GM21528 (cell line): Measurements from ENCODE around the gene BMAL1.

Experiments used
- ATAC-seq: cut with Tn5 transposase; IDR thresholded peaks from one replicate; pipeline ENCODE4 v1.9.1; 2021; ENCODE audit warnings: mild to moderate bottlenecking, moderate library complexity; ENCODE audit not compliant: unreplicated experiment, low FRiP score

The BMAL1 gene

DNA sequence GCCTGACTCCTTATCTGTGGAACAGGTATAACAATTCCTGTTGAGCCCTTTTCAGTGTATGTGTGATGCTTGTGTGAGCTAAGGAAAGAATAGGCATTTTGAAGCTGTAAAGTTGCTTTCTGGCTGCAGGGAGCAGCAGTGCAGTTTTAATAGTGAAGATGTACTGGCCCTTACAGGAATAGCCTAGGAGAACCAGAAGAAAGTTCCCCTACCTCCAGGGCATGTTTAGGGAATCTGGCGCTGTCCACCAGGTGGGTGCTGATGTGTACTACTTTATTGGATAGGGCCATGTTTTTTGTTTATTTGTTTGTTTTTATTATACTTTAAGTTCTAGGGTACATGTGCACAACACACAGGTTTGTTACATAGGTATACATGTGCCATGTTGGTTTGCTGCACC lies 11.5 kb downstream of the BMAL1 start:
- ATAC-seq, result no peak

DNA sequence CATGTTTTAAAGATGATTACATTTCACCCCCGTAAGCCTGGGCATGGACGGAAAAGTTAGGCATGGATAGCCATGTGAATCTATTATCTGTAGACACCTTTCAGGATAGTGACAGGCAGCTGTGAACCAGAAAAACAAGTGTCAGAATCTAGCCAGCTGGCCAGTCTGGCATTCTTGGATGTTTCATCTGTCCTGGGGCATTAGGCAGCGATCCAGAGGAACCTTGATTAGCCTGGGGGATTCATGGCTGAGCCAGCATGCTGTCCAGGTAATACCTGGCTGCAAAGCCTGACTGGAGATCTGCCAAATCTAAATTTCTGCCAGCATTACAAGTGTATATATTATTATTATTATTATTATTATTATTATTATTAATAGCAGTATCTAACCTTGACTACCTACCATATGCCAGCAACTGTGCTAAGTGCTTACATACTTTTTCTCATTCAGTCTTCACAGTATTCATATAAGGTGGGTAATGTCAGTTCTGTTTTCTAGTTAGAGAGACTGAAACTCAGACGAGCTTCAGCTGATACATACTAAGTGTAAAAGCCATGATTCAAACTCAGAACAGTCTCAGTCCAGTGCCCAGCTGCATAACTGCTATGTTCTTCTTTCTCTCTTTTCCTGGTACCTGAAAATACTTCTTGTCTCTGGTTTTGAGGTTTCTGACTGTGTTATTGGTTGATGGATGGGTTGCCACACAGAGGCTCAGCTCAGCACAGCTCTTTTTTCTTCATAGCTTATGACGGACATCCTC lies 12.8 kb downstream of the BMAL1 start:
- no peak for ATAC-seq

DNA sequence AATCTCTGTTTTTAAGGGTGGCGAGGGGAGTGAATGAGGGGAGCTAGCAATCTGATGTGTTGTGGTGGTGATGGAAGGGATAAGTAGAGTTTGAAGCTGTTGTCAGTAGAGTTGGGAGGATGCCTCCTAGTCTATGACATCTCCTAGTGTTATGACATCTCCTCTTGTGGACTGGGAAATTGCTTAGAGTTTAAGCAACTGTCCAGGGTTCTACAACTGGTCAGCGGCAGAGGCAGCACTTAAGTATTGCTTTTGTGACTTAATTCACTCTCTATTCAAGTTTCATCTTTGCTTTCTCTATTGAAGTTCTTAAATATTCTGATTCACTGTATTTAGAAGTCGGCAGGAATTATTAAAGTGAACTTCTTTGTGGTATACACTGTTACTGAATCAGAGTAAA lies 13.8 kb downstream of the BMAL1 start:
- no peak for ATAC-seq

DNA sequence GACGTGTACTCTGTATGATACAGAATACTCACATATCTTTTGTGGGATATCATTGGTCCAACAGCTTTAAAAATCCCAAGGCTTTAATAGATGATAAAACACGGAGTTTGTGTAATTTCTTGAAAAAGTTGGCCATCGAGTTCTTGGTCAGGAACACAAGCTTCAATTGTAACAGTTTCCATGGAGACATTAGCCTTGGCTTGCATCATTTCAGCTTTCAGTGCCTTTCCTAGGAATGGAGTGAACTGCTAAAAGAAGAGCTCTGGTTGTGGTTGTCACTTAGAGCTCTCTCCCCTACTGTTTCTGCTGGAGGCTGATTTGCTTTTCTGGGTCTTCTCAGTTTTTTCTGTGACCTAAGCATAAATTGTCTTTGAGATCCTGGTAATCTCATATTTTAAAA lies 14.2 kb downstream of the BMAL1 start:
- no peak for ATAC-seq

DNA sequence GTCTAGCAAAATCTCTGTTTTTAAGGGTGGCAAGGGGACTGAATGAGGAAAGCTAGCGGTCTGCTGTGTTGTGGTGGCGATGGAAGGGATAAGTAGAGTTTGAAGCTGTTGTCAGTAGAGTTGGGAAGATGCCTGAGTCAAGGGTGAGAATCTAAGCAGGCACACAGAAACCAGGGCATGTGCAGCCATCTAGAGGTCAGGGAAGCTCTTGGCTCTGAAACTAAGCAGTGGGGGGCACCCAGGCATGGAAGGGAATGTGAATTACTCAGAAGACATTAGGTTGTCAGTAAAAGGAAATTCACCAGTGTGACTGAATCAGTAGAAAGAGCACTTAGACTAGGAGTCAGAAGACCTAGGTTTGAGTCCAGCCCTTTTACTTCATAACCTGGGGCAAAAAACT lies 15.4 kb downstream of the BMAL1 start:
- no peak for ATAC-seq

DNA sequence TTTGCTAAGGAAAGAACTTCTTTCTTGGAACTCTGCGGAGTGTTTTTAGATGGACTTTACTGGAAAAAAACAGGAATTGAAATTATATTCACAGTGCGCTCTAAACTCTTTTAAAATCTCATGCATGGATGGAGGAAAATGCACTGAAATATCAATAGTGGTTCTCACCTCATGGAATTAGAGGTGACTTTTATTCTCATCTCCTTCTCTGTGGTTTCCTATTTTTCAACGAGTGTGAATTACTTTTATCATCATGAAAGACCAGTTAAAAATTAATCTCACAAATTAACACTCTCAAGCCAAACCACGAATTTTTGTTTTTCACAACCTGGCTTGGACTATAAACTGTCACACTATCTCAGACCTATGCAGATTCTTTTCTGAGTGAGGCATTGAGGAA lies 16.6 kb downstream of the BMAL1 start:
- ATAC-seq, result no peak

DNA sequence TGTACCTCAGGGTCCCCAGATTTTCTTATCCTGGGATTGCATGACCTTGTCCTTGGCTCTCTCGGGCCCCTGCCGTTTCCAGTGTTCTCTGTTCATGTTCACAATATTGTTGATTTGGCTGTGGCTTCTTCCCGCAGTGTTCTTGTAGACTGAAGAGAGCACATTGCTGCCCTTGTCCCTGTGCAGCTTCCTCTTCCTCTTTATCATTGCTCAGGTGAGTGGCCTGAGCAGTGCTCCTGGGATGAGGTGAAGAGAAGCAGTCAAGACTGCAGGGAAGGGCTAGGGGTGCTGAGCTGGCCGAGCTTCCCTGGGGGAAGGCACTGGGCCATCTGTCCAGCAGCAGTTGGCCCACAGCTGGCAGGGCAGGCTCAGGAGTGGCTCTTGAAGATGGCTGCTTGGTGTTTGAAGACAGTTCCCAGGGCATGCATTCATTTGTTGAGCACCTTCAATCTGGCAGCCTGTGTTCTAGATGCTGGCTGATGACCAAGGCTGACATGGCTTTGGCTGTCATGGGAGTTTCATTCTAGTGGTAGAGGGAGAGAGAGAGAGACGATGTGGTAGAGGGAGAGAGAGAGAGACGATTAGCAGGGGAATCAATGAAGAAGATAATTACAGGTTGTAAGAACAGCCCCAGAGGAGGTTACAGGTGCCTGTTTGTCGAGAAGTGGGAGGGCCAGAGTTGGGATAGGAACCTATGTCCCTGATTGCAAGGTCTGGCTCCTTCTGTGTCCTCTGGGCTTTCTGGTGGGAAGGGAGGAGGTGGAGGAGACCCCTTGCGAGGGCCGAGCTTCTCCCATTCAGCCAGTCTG lies 17.4 kb downstream of the BMAL1 start:
- ATAC-seq, result no peak

DNA sequence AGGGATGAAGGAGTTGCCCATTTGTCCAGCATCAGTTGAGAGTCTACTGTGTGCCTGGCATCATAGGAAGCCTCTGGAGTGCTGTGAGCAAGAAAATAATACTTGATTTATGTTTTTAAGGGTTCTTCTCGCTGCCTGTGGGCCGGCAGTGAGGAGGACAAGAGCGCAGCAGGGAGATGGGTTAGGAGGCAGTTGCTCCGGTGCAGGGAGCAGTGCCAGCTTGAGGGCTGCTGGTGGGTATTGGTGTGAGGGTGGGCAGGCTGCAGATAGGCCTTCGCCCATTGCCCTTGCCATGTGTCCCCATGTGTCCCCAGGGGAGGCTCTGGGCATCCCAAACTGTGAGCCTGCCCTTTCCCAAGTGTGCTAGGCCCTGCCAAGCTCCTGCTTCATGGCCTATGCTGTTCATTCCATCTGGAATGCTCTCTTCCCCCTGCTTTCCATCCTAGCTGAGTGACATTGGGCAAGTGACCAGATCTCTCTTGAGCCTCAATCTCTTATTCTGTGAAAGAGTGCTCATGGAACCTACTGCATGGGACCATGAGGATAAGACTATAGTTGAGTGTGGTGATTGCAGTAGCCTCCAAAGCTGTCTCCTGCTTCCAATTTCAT lies 19.8 kb downstream of the BMAL1 start:
- ATAC-seq, result no peak

DNA sequence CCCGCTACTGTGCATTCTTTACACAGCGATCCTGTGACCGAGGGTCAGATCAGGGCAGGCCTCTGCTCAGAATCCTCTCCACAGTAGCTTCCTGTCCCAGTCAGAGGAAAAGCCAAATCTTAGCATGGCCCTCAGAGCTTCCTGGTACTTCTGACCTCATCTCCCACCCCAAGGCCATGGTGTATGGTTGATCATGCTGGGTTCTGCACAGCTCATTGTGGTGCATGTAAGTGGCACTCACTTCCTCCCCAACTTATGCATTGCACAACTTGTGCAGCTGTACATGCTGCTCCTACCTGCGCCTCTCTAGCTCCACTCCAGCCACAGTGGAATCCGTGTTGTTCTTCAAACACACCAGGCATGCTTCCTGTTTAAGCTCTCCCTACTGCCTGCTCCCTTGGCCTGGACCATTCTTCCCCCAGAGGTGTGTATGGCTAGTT lies 20.3 kb downstream of the BMAL1 start:
- ATAC-seq, result no peak

DNA sequence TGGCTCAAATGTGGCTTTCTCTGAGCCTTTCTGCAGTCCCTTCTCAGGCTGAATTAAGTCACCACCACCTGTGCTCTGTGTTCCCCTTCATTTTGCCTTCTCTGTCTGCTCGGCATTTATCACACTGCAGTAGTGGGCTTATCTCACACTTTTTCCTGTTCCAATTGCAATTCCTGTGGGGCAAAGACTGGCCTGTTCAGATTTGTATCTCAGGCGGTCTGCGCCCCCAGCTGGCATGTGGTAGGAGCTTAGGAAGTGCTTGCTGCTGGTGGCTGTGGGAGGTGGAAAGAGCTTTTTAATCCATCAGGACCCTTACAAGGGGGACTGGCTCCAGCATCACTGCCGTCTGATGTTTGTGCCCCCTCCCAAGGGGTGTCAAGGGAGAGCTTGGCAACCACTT lies 21.2 kb downstream of the BMAL1 start:
- ATAC-seq, result no peak

DNA sequence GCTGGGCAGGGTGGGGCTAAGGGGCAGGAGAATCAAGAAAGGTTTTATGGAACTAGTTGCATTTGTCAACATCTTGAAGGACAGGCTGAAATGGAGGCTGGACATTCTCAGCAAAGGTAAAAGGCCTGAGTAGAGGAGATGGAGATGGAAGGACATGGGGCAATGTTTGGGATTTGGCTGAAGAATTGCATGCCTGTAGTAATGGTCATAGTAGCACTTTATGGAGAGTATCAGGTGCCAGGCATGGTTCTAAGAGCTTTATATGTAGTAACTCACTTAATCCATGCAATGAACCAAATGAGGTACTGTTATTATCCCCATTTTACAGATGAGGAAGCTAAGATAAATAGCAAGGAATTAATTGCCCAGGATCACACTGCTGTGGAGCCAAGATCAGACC lies 23.9 kb downstream of the BMAL1 start:
- ATAC-seq, result no peak

DNA sequence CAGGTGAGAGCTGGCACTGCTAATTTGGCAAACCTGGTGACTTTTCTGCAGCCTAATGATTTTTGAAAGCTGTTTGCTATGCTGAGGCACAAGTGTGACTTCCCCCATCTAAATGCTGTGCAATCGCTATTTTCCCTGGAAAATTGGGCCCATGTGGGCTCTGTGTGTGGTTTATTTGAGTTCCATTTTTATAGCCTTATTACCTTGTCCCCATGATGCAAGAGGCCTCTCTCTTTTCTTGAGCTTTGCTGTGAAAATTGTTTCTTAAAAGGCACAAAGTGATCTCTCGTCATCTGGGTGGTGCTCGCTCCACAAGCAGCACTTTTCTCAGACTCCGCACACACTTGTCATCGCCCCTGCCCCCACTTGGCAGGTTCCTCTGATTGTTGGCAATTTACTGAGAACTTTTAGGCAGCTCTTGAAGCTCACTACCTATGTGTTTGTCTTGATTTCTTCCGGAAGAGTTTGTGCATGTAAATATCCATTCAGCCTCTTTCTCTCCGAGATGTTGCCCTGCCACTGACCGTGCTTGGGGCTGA lies 24.9 kb downstream of the BMAL1 start:
- no peak for ATAC-seq

DNA sequence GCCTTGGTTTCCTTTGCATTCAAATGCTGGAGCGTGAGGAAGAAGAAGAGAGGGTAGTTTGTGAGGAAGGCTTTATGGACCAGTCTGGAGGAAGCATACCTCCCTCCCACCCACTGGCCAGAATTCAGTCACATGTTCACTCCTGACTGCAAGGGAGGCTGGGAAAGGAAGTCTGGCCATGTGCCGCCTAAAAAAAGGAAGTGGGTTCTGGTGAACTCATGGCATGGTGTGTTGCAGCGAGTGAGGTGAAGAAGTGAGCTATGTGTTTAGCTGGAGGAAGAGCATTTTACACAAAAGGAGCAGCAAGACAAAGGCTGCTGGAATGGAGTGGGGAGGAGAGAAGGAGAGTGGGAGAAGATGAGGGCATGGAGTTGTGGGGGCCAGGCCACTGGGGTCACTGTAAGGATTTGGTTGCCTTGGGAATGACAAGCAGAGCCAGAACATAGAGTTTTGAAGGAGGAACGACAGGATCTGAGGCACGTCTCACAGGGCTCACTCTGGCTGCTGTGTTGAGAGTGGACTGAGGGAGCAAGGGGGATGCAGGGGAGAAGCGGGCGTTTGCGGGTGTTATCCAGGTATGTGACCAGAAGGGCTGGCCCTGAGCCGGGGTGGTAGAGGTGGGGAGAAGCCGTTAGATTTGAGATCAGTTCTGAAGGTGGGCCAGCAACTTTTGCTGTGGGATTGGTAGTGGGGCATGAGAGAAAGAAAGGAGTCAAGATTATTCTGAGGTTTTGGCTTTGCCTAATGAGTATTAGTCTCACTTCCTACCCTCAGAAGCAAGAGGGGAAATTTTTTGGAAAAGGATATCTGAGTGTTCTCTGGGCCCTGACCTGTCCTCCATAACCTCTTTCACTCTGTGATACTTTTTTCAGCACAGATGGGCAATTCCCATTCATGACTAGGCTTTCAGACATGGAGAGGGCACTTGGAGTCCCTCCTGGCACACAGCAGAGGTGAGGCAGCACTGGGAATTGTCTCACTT lies 26.4 kb downstream of the BMAL1 start:
- no peak for ATAC-seq

DNA sequence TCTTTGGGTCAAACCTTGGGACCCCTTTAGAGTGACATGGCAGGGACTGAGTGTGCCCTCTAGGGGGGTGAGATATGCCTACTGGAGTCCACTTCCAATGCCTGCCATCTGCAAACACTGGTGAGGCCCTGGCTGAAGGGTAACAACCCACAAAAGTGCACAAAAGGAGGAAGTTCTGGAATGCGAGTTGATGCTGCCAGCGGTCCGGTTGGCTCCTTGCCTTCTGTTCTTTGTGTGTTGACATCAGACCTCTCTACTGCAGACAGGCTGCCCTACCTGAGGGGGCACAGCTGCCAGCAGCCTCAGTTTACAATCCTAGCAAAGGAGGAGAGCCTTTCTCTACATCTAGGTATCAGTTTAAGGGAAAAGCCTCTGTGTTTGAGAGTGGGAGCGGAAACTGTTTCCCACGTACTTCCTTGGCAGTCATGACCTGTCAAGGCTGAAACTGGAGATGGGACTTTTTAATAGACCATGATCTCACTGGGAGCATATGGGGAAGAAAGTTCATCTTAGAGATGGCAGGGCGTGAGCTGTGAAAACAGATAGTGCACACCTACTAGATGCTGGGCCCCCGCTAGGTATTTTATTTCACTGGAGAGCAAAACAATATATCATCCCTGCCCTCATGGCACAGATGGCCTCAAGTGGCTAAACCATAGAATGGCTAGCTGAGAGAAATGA lies 27.2 kb downstream of the BMAL1 start:
- no peak for ATAC-seq

DNA sequence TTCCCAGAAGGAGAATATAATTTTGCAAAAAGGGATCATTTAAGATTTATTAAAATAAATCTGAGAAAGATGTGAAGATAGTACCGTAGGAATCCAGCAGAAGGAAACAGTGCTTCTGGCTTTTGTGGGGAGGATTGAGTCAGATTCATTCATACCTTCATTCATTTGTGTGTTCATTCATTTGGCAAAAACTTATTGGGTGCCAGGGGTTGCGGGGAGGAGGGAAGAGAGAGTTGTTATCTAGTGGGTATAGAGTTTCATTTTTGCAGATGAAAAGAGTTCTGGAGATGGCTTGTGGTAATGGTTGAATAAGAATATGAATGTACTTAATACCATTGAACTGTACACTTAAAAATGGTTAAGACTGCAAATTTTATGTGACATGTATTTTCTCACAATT lies 31.1 kb downstream of the BMAL1 start:
- no peak for ATAC-seq

DNA sequence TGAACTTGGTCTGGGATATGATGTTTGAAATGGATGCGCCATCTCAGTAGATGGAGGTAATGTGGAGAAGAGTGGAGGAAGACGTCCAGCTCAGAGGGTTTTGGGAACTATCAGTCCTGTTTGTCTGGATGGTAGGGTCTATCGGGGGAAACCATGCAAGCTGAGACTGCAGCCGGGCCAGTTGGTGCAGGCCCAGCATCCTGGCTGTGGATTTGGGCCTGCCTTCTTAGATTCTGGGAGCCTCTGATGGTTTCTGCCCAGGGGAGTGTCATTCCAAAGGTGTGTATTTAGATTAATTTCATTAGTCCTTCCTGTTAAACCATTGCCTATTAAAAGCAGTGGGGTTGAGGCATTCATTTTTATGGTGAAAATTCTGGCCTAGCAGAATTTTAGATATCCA lies 31.6 kb downstream of the BMAL1 start:
- no peak for ATAC-seq

DNA sequence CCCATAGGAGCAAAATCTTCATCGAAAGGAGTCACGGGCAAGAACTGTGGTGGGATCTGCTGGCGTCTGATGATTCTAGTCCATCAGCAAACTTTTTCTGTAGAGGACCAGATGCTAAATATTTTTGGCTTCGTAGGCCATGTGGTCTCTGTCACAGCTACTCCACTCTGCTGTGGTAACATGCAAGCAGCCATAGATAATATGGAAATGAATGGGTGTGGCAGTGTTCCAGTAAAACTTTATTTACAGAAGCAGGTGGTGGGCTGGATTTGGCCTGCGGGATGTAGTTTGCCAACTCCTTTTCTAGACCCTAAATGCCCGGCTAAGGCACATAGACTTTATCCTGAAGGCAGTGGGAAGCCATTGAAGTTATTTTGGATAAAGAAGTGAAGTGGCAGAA lies 32.9 kb downstream of the BMAL1 start:
- no peak for ATAC-seq

DNA sequence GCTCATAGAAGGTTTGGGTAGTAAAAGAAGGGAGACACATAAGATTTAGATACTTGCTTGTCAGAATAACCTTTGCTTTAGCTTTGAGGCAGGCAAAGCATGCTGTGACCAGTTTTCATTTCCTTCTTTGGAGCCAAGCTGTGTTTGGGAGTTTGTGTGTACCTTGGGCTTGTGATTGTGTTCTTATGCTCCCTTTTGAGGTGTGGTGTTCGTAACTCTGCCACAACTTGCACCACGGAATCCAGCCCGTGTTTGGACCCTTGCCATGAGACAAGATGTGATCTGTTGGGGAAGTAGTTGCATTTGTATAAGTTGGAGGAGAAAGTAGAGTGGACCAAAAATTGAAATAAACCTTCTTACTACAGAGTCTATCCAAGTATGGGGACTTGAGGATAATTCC lies 34.0 kb downstream of the BMAL1 start:
- no peak for ATAC-seq

DNA sequence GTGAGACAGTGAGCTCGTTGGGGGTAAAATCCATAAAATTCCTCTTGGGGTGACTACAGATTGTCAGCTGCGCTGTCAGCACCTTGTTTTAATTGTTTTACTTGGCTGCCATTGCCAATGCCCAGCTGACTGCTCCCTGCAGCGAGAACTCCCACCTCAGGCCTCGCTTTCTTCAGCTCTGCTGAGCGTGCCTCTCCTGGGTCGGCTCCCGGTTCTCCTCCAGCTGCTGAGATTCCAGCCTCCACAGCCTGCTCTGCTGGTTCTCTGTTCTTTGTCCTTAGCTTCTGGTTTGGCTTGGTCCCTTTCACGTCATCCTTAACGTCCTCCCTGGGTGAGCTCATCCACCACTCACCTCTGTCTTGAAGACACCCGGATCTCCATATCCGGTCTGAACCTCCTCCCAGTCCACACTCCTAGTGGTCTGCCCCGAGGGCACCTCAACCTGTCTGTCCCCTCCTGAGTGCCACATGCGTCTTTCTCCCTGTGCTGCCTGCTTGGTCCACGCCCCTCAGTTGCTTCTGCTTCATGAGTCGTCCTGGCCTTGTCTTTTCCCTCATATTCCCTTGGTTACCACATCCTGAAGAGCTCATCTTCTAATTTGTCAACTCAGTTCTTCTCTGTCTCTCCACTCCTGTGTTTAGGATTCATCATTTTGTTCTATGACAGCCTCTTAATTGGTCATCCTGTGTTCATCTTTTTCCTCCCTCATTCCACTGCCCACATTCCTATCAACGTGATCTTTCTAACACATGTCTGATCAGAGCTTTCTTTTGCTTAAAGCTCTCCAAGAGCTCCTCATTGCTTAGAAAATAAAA lies 35.6 kb downstream of the BMAL1 start:
- no peak for ATAC-seq
